ENCODE measurements around the gene CLK1. TPM values are rescaled to one million over a fixed set of nuclear protein-coding genes. Genes with fewer than 3 reads are reported as not detected.

CLK1 gene
- polyA plus RNA-seq, 3 donors, result 7.5 to 383 (median 8.2) TPM

DNA sequence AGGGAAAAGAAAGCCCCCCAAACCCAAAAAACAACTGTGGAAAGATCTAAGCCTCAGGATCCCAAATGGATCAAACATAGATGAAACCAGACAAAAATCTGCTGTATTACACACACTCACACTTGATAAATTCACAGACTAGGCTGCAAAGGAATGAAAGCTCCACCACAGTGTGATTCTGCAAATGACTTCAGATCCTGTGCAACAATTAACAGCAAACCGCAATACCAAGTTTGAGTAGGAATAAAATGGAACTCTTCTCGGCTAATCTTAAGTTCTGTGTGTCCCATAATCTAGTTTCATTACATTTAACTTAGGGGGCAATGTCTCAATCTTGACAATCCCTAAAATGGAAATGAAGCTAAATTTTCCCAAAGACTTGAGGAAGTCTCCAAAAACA, 11.9 kb downstream of the CLK1 start:
- no peak for DNase-seq
- Histone ChIP-seq H2AFZ (ENCODE audit: insufficient read depth, low read depth, low read length, poor library complexity, severe bottlenecking) (no peak overlapping the region), H3K9ac (ENCODE audit: insufficient read depth, low read length, poor library complexity, severe bottlenecking) (no peak overlapping the region), H3K4me1 (ENCODE audit: control insufficient read depth in 1 of 2, insufficient read depth in 2 of 2, low read length in 2 of 2) (no peaks in the 10 kb centered on the region), H3K36me3 (replicated peaks in 1 of 2; ENCODE audit: control insufficient read depth in 1 of 2, insufficient read depth in 2 of 2, low read length in 2 of 2) (peaks cover 65 to 69% of the 10 kb centered on the region in 2 donors), H3K27ac (ENCODE audit: low read depth in 1 of 2, low read length in 2 of 2) (no peak overlapping the region), H3K9me3 (replicated peaks in 1 of 2; ENCODE audit: control insufficient read depth in 1 of 2, insufficient read depth in 1 of 2, low read length in 2 of 2) (no peaks in the 10 kb centered on the region), H3K4me3 (replicated peaks in 1 of 3; ENCODE audit: low read depth in 2 of 3, low read length in 3 of 3) (no peak overlapping the region), H4K20me1 (ENCODE audit: insufficient read depth, low read length) (peaks cover 72% of the 10 kb centered on the region), H3K4me2 (replicated peaks; ENCODE audit: extremely low read depth, low read length, poor library complexity, severe bottlenecking) (no peak overlapping the region), H3K27me3 (ENCODE audit: control insufficient read depth in 2 of 2, insufficient read depth in 2 of 2, low read length in 2 of 2) (no peaks in the 10 kb centered on the region), H3K79me2 (ENCODE audit: insufficient read depth, low read length) (peaks cover 35% of the 10 kb centered on the region)
- Mint-ChIP-seq H3K27me3 (ENCODE audit: low read depth in 3 of 3) (peaks cover 0 to 1% (median 0%) of the 10 kb centered on the region in 3 donors), H3K4me3 (no peak overlapping the region), H3K9me3 (peaks cover 0 to 2% (median 0%) of the 10 kb centered on the region in 7 donors), H3K36me3 (peaks cover 58 to 65% of the 10 kb centered on the region in 2 donors), H3K4me1 (peaks cover under 1% of the 10 kb centered on the region), H3K27ac (peak overlapping the region in 4 of 7 donors; percentile 18 to 75 (median 40))
- WGBS (ENCODE audit: insufficient coverage), result no CpG with 5 or more reads among the region's 2 CpGs
- TF ChIP-seq, protein P1, sequence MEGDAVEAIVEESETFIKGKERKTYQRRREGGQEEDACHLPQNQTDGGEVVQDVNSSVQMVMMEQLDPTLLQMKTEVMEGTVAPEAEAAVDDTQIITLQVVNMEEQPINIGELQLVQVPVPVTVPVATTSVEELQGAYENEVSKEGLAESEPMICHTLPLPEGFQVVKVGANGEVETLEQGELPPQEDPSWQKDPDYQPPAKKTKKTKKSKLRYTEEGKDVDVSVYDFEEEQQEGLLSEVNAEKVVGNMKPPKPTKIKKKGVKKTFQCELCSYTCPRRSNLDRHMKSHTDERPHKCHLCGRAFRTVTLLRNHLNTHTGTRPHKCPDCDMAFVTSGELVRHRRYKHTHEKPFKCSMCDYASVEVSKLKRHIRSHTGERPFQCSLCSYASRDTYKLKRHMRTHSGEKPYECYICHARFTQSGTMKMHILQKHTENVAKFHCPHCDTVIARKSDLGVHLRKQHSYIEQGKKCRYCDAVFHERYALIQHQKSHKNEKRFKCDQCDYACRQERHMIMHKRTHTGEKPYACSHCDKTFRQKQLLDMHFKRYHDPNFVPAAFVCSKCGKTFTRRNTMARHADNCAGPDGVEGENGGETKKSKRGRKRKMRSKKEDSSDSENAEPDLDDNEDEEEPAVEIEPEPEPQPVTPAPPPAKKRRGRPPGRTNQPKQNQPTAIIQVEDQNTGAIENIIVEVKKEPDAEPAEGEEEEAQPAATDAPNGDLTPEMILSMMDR (IDR thresholded peaks at IDR 0.05), result no peak
- intact Hi-C loops (cut with micrococcal nuclease), result loop anchor here in 1 of 2 donors (5.0 kb wide), 1 partner anchor 35 kb away; no protein-coding TSS in a partner anchor

DNA sequence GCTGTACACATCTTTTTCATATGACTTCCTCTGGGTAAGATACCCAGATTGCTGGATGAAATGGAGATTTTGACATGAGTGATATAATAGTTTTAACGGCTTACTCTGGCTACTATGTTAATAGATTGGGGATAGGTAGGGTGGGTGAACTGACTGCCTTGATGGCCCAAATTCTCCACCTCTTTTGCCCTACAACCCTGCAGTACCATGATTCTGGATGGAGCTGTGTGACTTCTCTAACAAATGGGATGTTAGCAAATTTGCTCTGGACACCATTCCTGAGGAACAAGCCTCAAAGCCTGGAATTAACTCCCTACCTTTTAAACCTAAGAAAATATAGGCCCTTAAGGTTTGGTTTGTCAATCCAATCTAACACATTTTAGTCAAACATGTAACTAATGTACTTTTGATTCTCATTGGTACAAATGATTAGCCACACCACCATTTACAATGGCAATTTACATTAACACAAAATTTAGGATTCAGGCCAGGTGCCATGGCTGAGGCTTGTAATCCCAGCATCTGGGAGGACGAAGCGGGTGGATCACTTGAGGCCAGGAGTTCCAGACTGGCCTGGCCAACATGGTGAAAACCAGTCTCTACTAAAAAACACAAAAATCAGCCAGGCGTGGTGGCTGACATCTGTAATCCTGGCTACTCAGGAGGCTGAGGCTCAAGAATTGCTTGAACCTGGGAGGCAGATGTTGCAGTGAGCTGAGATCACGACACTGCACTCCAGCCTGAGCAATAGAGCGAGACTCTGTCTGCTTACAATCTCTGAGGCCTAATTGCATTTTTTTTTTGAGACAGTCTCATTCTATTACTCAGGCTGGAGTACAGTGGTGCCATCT, 12.8 kb downstream of the CLK1 start:
- Histone ChIP-seq H3K9me3 (replicated peaks in 1 of 2; ENCODE audit: control insufficient read depth in 1 of 2, insufficient read depth in 1 of 2, low read length in 2 of 2) (no peaks in the 10 kb centered on the region), H3K4me2 (replicated peaks; ENCODE audit: extremely low read depth, low read length, poor library complexity, severe bottlenecking) (no peak overlapping the region), H3K79me2 (ENCODE audit: insufficient read depth, low read length) (peaks cover 25% of the 10 kb centered on the region), H3K27ac (ENCODE audit: low read depth in 1 of 2, low read length in 2 of 2) (no peak overlapping the region), H3K9ac (ENCODE audit: insufficient read depth, low read length, poor library complexity, severe bottlenecking) (no peak overlapping the region), H3K4me3 (replicated peaks in 1 of 3; ENCODE audit: low read depth in 2 of 3, low read length in 3 of 3) (no peak overlapping the region), H4K20me1 (ENCODE audit: insufficient read depth, low read length) (peaks cover 62% of the 10 kb centered on the region), H3K36me3 (replicated peaks in 1 of 2; ENCODE audit: control insufficient read depth in 1 of 2, insufficient read depth in 2 of 2, low read length in 2 of 2) (peaks cover 56 to 59% of the 10 kb centered on the region in 2 donors), H2AFZ (ENCODE audit: insufficient read depth, low read depth, low read length, poor library complexity, severe bottlenecking) (no peak overlapping the region), H3K4me1 (ENCODE audit: control insufficient read depth in 1 of 2, insufficient read depth in 2 of 2, low read length in 2 of 2) (no peaks in the 10 kb centered on the region), H3K27me3 (ENCODE audit: control insufficient read depth in 2 of 2, insufficient read depth in 2 of 2, low read length in 2 of 2) (no peaks in the 10 kb centered on the region)
- Mint-ChIP-seq H3K27ac (peak overlapping the region in 5 of 7 donors; percentile 12 to 75 (median 49)), H3K4me1 (peaks cover 2% of the 10 kb centered on the region), H3K4me3 (no peak overlapping the region), H3K27me3 (ENCODE audit: low read depth in 3 of 3) (peaks cover 0 to 1% (median 0%) of the 10 kb centered on the region in 3 donors), H3K9me3 (peaks cover 0 to 2% (median 0%) of the 10 kb centered on the region in 7 donors), H3K36me3 (peaks cover 48 to 55% of the 10 kb centered on the region in 2 donors)
- intact Hi-C loops (cut with micrococcal nuclease), result loop anchor here in 1 of 2 donors (5.0 kb wide), 1 partner anchor 34 kb away; no protein-coding TSS in a partner anchor
- WGBS (ENCODE audit: insufficient coverage), result 100% methylated on average over 2 of the region's 6 CpGs
- DNase-seq, result no peak
- TF ChIP-seq, protein P1 (IDR thresholded peaks at IDR 0.05), result no peak

All from CD14-positive monocyte (primary cell).